Gastrocnemius medialis (tissue), 4 donors: Measurements from ENCODE around the gene RPS14. TPM values are rescaled to one million over a fixed set of nuclear protein-coding genes. Genes with fewer than 3 reads are reported as not detected.

Experiments used
- ATAC-seq, 2 donors: fragments of 150-250 bp; one replicate each; pipeline ENCODE4 v1.9.1; 2016
- DNase-seq, 2 donors: peaks; one replicate each; pipeline ENCODE4 v3.0.0-alpha.2; 2019
- H3K27ac ChIP-seq, 4 donors: fragments of 200-600 bp; sonication (generic); 1 replicate in 1 of 4; 2 replicates in 3 of 4; pipeline ENCODE4 v1.5.1; 2016 to 2018; ENCODE audit warnings: mild to moderate bottlenecking in 2 of 4, moderate library complexity in 1 of 4
- H3K27me3 ChIP-seq, 3 donors: fragments of 200-600 bp; sonication (generic) in 2 of 3; 1 replicate in 1 of 3; 2 replicates in 2 of 3; pipeline versions ENCODE4 v1.5.1 to v1.6.0; 2016 to 2019; ENCODE audit warnings: mild to moderate bottlenecking in 1 of 3, moderate library complexity in 1 of 3
- H3K36me3 ChIP-seq, 2 donors: fragments of 200-600 bp; sonication (generic) in 1 of 2; one replicate each; pipeline ENCODE4 v1.5.1; 2017 to 2018
- H3K4me1 ChIP-seq, 2 donors: fragments of 200-600 bp; sonication (generic) in 1 of 2; one replicate each; pipeline ENCODE4 v1.5.1; 2016 to 2017; ENCODE audit warnings: mild to moderate bottlenecking in 2 of 2
- H3K4me3 ChIP-seq, 4 donors: fragments of 200-600 bp; sonication (generic) in 3 of 4; 1 replicate in 1 of 4; 2 replicates in 3 of 4; pipeline ENCODE4 v1.5.1; 2016 to 2019; ENCODE audit warnings: mild to moderate bottlenecking in 2 of 4
- H3K9me3 ChIP-seq, 3 donors: fragments of 200-600 bp; sonication (generic) in 2 of 3; 1 replicate in 1 of 3; 2 replicates in 2 of 3; pipeline ENCODE4 v1.5.1; 2016 to 2019
- POLR2A ChIP-seq, 2 donors: fragments of 450-650 bp; IDR thresholded peaks; one replicate each; pipeline ENCODE4 v1.6.1; 2017; ENCODE audit warnings: antibody characterized with exemption in 2 of 2, mild to moderate bottlenecking in 2 of 2, moderate library complexity in 2 of 2
- in situ Hi-C, 4 donors: fragments of 200-750 bp; cut with MboI; loops; one replicate each; pipeline versions ENCODE4 v1.15.0 to v1.8.0; 2017; ENCODE audit warnings: low sequenced_read_pairs in 4 of 4
- intact Hi-C: fragments of 100-400 bp; cut with DNase I; formaldehyde crosslinking; loops from one replicate; pipeline ENCODE4 v1.15.1; 2023; ENCODE audit warnings: low total_unique reads
- total RNA-seq, 4 donors: library from RNA; depleted of rRNA; stranded (reverse); fragments of >200 nt; gene quantifications; one replicate each; pipeline versions ENCODE4 v1.1.0 to v1.2.3, GENCODE V29; 2016
- TF ChIP-seq, protein P1 (sequence below), 5 experiments: fragments of 450-650 bp in 3 of 5; fragments of 200-600 bp in 2 of 5; sonication (generic) in 2 of 5; IDR thresholded peaks in 4 of 5; conservative IDR thresholded peaks in 1 of 5; 1 replicate in 4 of 5; 2 replicates in 1 of 5; pipeline ENCODE4 v1.5.1; 2016 to 2019; ENCODE audit warnings: antibody characterized with exemption in 5 of 5, mild to moderate bottlenecking in 3 of 5, moderate library complexity in 3 of 5

Gene RPS14
- total RNA-seq, 4 donors from 2014 or later: 1,865 to 2,215 (median 2,024) TPM

DNA sequence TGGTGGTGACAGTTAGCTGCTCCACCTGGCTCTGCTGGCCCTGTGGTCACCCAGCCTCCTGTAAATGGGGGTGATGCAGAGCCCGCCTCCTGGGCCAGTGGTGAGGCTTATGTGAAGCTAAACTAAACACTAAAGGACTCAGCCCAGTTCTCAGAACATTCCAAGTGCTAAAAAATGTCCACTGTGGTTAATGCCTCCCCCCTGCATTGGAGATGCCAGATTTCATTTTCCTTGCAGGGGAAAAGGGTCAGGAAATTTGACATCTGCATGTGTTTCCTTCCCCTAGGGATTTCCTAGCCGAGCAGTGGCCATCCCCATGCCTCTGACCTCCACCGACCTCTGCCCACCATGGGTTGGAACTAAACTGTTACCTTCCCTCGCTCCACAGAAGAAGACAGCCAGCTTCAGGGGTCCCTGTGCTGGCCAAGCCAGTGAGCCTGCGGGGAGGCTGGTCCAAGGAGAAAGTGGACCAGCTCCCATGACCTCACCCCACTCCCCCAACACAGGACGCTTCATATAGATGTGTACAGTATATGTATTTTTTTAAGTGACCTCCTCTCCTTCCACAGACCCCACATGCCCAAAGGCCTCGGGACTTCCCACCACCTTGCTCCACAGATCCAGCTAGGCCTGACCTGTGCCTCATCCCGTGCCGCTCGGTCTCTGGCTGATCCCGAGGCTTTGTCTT is 49.9 kb downstream of the RPS14 start:
- Histone ChIP-seq H3K9me3 (no peaks in the 10 kb centered on the region), H3K4me1 (no peaks in the 10 kb centered on the region), H3K27ac (no peak overlapping the region), H3K4me3 (no peak overlapping the region), H3K36me3 (peaks cover 0 to 66% of the 10 kb centered on the region in 2 donors), H3K27me3 (no peaks in the 10 kb centered on the region)
- intact Hi-C loops: no loop called here
- in situ Hi-C loops: no loop called here
- DNase-seq: no peak
- TF ChIP-seq POLR2A (IDR thresholded peaks at IDR 0.05): no peak
- TF ChIP-seq, protein P1, sequence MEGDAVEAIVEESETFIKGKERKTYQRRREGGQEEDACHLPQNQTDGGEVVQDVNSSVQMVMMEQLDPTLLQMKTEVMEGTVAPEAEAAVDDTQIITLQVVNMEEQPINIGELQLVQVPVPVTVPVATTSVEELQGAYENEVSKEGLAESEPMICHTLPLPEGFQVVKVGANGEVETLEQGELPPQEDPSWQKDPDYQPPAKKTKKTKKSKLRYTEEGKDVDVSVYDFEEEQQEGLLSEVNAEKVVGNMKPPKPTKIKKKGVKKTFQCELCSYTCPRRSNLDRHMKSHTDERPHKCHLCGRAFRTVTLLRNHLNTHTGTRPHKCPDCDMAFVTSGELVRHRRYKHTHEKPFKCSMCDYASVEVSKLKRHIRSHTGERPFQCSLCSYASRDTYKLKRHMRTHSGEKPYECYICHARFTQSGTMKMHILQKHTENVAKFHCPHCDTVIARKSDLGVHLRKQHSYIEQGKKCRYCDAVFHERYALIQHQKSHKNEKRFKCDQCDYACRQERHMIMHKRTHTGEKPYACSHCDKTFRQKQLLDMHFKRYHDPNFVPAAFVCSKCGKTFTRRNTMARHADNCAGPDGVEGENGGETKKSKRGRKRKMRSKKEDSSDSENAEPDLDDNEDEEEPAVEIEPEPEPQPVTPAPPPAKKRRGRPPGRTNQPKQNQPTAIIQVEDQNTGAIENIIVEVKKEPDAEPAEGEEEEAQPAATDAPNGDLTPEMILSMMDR (IDR thresholded peaks at IDR 0.05 in 4 of 5, conservative IDR thresholded peaks at IDR 0.05 in 1 of 5): no peak
- ATAC-seq: no peak

GRCh38 chr5:150398722-150399523 is 50.6 kb downstream of the RPS14 start:
- Histone ChIP-seq H3K36me3 (peaks cover 0 to 69% of the 10 kb centered on the region in 2 donors), H3K4me1 (no peaks in the 10 kb centered on the region), H3K9me3 (no peaks in the 10 kb centered on the region), H3K4me3 (no peak overlapping the region), H3K27me3 (no peaks in the 10 kb centered on the region), H3K27ac (no peak overlapping the region)
- DNase-seq (no peak), ATAC-seq (no peak)
- intact Hi-C loops: no loop called here
- TF ChIP-seq, protein P1 (IDR thresholded peaks at IDR 0.05 in 4 of 5, conservative IDR thresholded peaks at IDR 0.05 in 1 of 5): no peak
- no peak for TF ChIP-seq POLR2A (IDR thresholded peaks at IDR 0.05)
- in situ Hi-C loops: no loop called here

DNA sequence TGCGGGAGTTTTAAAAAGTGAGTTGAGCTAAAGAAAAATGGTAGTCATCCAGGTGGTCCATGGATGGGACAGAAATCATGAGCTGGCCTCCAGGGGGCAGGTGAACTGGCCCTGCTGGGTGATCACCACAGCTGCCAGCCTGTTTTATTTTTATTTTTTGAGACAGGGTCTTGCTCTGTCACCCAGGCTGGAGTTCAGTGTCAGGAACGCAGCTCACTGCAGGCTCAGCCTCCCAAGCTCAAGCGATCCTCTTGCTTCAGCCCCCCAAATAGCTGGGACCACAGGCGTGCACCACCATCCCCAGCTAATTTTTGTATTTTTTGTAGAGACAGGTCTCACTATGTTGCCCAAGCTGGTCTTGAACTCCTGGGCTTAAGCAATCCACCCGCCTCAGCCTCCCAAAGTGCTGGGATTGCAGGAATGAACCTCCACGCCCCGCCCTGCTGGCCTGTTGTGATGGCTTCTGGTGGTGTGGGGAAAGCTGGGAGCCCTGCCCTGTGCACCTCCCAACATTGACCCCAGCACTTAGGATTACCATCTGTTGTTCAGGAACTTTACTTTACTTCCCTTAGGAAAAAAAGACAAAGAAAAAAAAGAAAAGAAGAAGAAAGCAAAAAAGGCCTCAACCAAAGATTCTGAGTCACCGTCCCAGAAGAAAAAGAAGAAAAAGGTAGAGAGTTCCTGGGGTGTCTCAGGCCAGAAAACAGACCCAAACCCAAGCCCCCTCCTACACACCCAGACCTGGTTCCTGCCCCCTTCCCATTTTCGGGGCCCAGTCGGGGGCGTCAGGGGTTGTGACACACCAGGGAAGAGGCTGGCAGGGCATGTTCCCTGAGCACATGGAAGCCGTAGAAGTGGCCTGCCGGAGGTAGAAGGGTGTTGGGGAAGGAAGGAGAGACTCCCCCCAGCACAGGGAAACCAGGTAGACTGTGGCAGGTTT is 51.5 kb downstream of the RPS14 start:
- peaks cover 0 to 74% of the 10 kb centered on the region in 2 donors for H3K36me3 ChIP-seq
- in situ Hi-C loops (no loop called here), intact Hi-C loops (no loop called here)
- H3K27me3 ChIP-seq: no peaks in the 10 kb centered on the region
- no peak overlapping the region for H3K27ac ChIP-seq
- DNase-seq (no peak), ATAC-seq (no peak)
- H3K9me3 ChIP-seq: no peaks in the 10 kb centered on the region
- TF ChIP-seq, protein P1 (IDR thresholded peaks at IDR 0.05 in 4 of 5, conservative IDR thresholded peaks at IDR 0.05 in 1 of 5): no peak
- TF ChIP-seq POLR2A (IDR thresholded peaks at IDR 0.05): no peak
- no peaks in the 10 kb centered on the region for H3K4me1 ChIP-seq
- no peak overlapping the region for H3K4me3 ChIP-seq

DNA sequence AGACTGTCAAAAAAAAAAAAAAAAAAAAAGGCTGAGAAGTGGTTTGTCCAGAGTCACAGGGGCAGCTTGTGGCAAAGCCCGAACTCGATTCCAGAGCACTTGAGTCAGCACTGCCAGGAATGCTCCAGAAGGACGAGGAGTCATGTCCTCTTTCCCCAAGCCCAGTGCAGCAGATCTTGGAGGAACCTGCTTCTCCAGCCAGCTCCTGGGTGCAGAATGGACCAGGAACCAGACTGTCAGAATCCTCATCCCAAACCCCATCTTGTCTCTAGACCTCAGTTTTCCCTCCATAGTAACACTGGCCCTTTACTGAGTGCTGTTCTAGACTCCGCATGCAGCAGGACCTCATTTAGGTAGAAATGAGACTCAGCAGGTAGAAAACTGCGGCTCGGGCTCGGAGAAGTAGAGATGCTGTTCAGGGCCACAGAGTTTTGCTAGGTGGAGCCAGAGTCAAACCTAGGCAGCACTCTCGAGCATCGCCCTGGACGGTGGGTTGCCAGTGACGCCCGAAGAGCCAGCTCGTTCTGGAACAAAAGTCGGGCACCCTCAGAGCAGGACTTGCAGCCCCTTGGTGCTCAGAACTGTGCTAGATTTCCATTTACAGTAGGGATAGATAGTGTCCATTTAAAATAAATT is 52.3 kb downstream of the RPS14 start:
- no peak overlapping the region for H3K4me3 ChIP-seq
- H3K27ac ChIP-seq: no peak overlapping the region
- H3K9me3 ChIP-seq: no peaks in the 10 kb centered on the region
- DNase-seq: no peak
- H3K4me1 ChIP-seq: no peaks in the 10 kb centered on the region
- ATAC-seq: no peak
- intact Hi-C loops: no loop called here
- in situ Hi-C loops: no loop called here
- no peak for TF ChIP-seq POLR2A (IDR thresholded peaks at IDR 0.05)
- TF ChIP-seq, protein P1 (IDR thresholded peaks at IDR 0.05 in 4 of 5, conservative IDR thresholded peaks at IDR 0.05 in 1 of 5): no peak
- no peaks in the 10 kb centered on the region for H3K27me3 ChIP-seq
- peaks cover 0 to 76% of the 10 kb centered on the region in 2 donors for H3K36me3 ChIP-seq
